Activated CD4-positive, alpha-beta T cell treated with anti-CD3 and anti-CD28 coated beads, Interleukin-10, Interleukin-2, amounts not matched to agents 100 ng/mL and 50 ng/mL, durations not matched to agents 16 hours and 8 hours (primary cell): ENCODE results near the gene GRIN1.

Experiments used
- DNase-seq: peaks from one replicate; pipeline ENCODE4 v3.0.0-alpha.2; 2020

The GRIN1 gene

GRCh38 chr9:137138722-137139467 is at the start of gene GRIN1:
TSS of gene GRIN1 (plus strand) at chr9:137139154. CDS start at chr9:137139487, 333 bp downstream.
- DNase-seq: no peak

GRCh38 chr9:137089232-137089947 is 49.6 kb upstream of the GRIN1 start:
- no peak for DNase-seq

- DNase-seq: peak; percentile 94
Observed at GRCh38 chr9:137095664-137096517, 43.1 kb upstream of the GRIN1 start.

GRCh38 chr9:137096785-137097546 is 42.0 kb upstream of the GRIN1 start:
- DNase-seq: no peak

- DNase-seq: no peak
Observed at GRCh38 chr9:137097761-137098462, 41.0 kb upstream of the GRIN1 start.

- no peak for DNase-seq
Observed at GRCh38 chr9:137099231-137099630, 39.7 kb upstream of the GRIN1 start.

- no peak for DNase-seq
Observed at GRCh38 chr9:137103206-137103999, 35.6 kb upstream of the GRIN1 start.

- DNase-seq: no peak
Observed at GRCh38 chr9:137105814-137106661, 32.9 kb upstream of the GRIN1 start.

- no peak for DNase-seq
Observed at GRCh38 chr9:137106662-137107250, 32.2 kb upstream of the GRIN1 start.

GRCh38 chr9:137107312-137107921 is 31.5 kb upstream of the GRIN1 start:
- no peak for DNase-seq

GRCh38 chr9:137107982-137108381 is 31.0 kb upstream of the GRIN1 start:
- DNase-seq: no peak

- no peak for DNase-seq
Observed at GRCh38 chr9:137108608-137109249, 30.2 kb upstream of the GRIN1 start.

GRCh38 chr9:137109250-137110146 is 29.5 kb upstream of the GRIN1 start:
- DNase-seq: no peak

- no peak for DNase-seq
Observed at GRCh38 chr9:137110147-137110910, 28.6 kb upstream of the GRIN1 start.

GRCh38 chr9:137110911-137111787 is 27.8 kb upstream of the GRIN1 start:
- DNase-seq: no peak
